Measurements from ENCODE around the gene KRTAP10-6.

DNA sequence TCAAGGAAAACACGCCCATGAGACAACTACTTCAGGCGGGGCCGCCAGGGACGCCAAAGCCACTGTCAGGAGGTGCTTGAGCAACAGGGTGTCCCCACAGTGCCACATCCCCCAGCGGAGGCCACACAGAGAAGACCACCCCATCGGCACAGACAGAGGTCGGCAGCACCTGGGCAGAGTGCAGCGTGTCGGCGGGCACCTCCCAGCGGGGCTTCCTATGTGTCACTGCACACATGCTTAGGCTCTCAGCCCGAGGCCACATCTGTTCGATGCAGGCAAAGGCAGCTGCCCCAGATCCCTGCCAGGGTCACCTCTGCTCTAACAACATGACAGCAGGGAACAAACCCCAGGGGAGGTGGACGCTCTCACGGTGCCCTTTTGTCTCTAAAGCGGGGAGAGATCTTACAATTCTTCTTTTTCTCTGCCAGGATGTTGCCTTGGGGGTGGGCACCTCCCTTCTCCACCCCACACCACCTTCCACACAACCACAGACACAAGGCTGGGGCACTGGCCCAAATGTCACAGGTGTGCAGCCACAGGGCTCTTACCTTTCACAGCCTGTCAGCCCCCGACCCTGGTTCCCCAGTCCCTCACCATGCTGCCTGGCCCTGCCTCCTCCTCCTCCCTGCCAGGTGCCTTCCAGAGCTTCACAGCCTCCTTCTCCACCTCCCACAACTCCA, 23.7 kb upstream of the KRTAP10-6 start:
- no peak for TF ChIP-seq POLR2A (IDR thresholded peaks at IDR 0.05)
- TF ChIP-seq, protein P1, sequence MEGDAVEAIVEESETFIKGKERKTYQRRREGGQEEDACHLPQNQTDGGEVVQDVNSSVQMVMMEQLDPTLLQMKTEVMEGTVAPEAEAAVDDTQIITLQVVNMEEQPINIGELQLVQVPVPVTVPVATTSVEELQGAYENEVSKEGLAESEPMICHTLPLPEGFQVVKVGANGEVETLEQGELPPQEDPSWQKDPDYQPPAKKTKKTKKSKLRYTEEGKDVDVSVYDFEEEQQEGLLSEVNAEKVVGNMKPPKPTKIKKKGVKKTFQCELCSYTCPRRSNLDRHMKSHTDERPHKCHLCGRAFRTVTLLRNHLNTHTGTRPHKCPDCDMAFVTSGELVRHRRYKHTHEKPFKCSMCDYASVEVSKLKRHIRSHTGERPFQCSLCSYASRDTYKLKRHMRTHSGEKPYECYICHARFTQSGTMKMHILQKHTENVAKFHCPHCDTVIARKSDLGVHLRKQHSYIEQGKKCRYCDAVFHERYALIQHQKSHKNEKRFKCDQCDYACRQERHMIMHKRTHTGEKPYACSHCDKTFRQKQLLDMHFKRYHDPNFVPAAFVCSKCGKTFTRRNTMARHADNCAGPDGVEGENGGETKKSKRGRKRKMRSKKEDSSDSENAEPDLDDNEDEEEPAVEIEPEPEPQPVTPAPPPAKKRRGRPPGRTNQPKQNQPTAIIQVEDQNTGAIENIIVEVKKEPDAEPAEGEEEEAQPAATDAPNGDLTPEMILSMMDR (IDR thresholded peaks at IDR 0.05 in 8 of 11, conservative IDR thresholded peaks at IDR 0.05 in 3 of 11) = no peak
